Measurements from ENCODE around the gene C2CD4D. TPM values are rescaled to one million over a fixed set of nuclear protein-coding genes. Genes with fewer than 3 reads are reported as not detected.

The C2CD4D gene
- total and polyA plus RNA-seq, 2 of the 13 experiments (the other 11 are each of a cell fraction or from before 2014, with no cell fraction given): not detected

- TF ChIP-seq ZHX1 (CRISPR knock-in tag; IDR thresholded peaks at IDR 0.05; ENCODE audit: low read depth) (no peak), ARNT2 (CRISPR knock-in tag; IDR thresholded peaks at IDR 0.05; ENCODE audit: low read depth) (no peak), HMG20B (CRISPR knock-in tag; conservative IDR thresholded peaks at IDR 0.05) (no peak), ATF7 (IDR thresholded peaks at IDR 0.05) (no peak), ATF7 (CRISPR knock-in tag; IDR thresholded peaks at IDR 0.05) (no peak), ZNF160 (CRISPR knock-in tag; IDR thresholded peaks at IDR 0.05) (no peak), SP5 (CRISPR knock-in tag; IDR thresholded peaks at IDR 0.05; ENCODE audit: borderline replicate concordance, low read depth) (peak; percentile 58; the same call in 1 of the 2 replicates), GTF2F1 (IDR thresholded peaks at IDR 0.05; ENCODE audit: low read length) (no peak), POLR2AphosphoS5 (IDR thresholded peaks at IDR 0.05; ENCODE audit: low read depth, low read length) (peak; percentile 46; the same call in 1 of the 2 replicates), ZSCAN5A (CRISPR knock-in tag; IDR thresholded peaks at IDR 0.05; ENCODE audit: borderline replicate concordance) (peak; percentile 82; the same call in 1 of the 2 replicates), ZNF264 (CRISPR knock-in tag; IDR thresholded peaks at IDR 0.05) (no peak), ZNF329 (CRISPR knock-in tag; IDR thresholded peaks at IDR 0.05; ENCODE audit: low read depth) (no peak), HOXA9 (CRISPR knock-in tag; IDR thresholded peaks at IDR 0.05; ENCODE audit: borderline replicate concordance) (no peak), MYPOP (CRISPR knock-in tag; IDR thresholded peaks at IDR 0.05) (peak; percentile 37; the same call in 1 of the 2 replicates), ZNF136 (CRISPR knock-in tag; IDR thresholded peaks at IDR 0.05; ENCODE audit: low read depth) (no peak), MTA1 (CRISPR knock-in tag; IDR thresholded peaks at IDR 0.05; ENCODE audit: borderline replicate concordance) (0 out of 2 replicates have a peak, but pooled peaks have one; percentile 44), HCFC1 (IDR thresholded peaks at IDR 0.05; ENCODE audit: low read depth, low read length) (no peak), CAMTA2 (CRISPR knock-in tag; IDR thresholded peaks at IDR 0.05; ENCODE audit: borderline replicate concordance) (no peak), HOXA5 (CRISPR knock-in tag; IDR thresholded peaks at IDR 0.05) (no peak)
- TF ChIP-seq, protein P1, sequence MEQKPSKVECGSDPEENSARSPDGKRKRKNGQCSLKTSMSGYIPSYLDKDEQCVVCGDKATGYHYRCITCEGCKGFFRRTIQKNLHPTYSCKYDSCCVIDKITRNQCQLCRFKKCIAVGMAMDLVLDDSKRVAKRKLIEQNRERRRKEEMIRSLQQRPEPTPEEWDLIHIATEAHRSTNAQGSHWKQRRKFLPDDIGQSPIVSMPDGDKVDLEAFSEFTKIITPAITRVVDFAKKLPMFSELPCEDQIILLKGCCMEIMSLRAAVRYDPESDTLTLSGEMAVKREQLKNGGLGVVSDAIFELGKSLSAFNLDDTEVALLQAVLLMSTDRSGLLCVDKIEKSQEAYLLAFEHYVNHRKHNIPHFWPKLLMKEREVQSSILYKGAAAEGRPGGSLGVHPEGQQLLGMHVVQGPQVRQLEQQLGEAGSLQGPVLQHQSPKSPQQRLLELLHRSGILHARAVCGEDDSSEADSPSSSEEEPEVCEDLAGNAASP (CRISPR knock-in tag; IDR thresholded peaks at IDR 0.05; ENCODE audit: borderline replicate concordance): no peak
- TF ChIP-seq, protein P2, sequence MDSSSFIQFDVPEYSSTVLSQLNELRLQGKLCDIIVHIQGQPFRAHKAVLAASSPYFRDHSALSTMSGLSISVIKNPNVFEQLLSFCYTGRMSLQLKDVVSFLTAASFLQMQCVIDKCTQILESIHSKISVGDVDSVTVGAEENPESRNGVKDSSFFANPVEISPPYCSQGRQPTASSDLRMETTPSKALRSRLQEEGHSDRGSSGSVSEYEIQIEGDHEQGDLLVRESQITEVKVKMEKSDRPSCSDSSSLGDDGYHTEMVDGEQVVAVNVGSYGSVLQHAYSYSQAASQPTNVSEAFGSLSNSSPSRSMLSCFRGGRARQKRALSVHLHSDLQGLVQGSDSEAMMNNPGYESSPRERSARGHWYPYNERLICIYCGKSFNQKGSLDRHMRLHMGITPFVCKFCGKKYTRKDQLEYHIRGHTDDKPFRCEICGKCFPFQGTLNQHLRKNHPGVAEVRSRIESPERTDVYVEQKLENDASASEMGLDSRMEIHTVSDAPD (CRISPR knock-in tag; IDR thresholded peaks at IDR 0.05): 0 out of 2 replicates have a peak, but pooled peaks have one; percentile 48
Measured at GRCh38 chr1:151839457-151840403, at the start of gene C2CD4D (continued).

Measured in HepG2 (cell line).